Uterus (tissue), 2 donors: ENCODE measurements around the gene ZNF780B.

Source experiments
- CTCF ChIP-seq, 4 experiments: fragments of 200-600 bp in 2 of 4; fragments of 450-650 bp in 2 of 4; sonication (generic) in 2 of 4; IDR thresholded peaks; one replicate each; pipeline ENCODE4 v1.5.1; 2016 to 2019; ENCODE audit warnings: antibody characterized with exemption in 4 of 4, mild to moderate bottlenecking in 2 of 4, moderate library complexity in 1 of 4
- POLR2A ChIP-seq, 2 donors: fragments of 450-650 bp; IDR thresholded peaks; one replicate each; pipeline ENCODE4 v1.6.1; 2016; ENCODE audit warnings: antibody characterized with exemption in 2 of 2, mild to moderate bottlenecking in 1 of 2, moderate library complexity in 1 of 2

- no peak for TF ChIP-seq CTCF (IDR thresholded peaks at IDR 0.05)
- no peak for TF ChIP-seq POLR2A (IDR thresholded peaks at IDR 0.05)
These were observed 29.4 kb downstream of the ZNF780B start for GRCh38 chr19:40026597-40026970.
